Fibroblast of mammary gland (primary cell): Measurements from ENCODE around the gene MRPL21.

Source experiments
- DNase-seq: peaks from one replicate; pipeline ENCODE4 v3.0.0-alpha.2; 2010; ENCODE audit warnings: low read depth
- H3K4me3 ChIP-seq: 2 replicates; pipeline ENCODE4 v1.5.1; 2011; ENCODE audit warnings: low read depth, mild to moderate bottlenecking, low read length, moderate library complexity; ENCODE audit not compliant: control insufficient read depth
- TF ChIP-seq, protein P1 (sequence below): conservative IDR thresholded peaks from 2 replicates; pipeline ENCODE4 v1.5.1; 2011; ENCODE audit warnings: low read depth, low read length, inconsistent platforms; ENCODE audit not compliant: control insufficient read depth, insufficient read depth

MRPL21 gene

GRCh38 chr11:68932358-68932757 lies 28.7 kb upstream of the MRPL21 start:
- TF ChIP-seq, protein P1, sequence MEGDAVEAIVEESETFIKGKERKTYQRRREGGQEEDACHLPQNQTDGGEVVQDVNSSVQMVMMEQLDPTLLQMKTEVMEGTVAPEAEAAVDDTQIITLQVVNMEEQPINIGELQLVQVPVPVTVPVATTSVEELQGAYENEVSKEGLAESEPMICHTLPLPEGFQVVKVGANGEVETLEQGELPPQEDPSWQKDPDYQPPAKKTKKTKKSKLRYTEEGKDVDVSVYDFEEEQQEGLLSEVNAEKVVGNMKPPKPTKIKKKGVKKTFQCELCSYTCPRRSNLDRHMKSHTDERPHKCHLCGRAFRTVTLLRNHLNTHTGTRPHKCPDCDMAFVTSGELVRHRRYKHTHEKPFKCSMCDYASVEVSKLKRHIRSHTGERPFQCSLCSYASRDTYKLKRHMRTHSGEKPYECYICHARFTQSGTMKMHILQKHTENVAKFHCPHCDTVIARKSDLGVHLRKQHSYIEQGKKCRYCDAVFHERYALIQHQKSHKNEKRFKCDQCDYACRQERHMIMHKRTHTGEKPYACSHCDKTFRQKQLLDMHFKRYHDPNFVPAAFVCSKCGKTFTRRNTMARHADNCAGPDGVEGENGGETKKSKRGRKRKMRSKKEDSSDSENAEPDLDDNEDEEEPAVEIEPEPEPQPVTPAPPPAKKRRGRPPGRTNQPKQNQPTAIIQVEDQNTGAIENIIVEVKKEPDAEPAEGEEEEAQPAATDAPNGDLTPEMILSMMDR, result no peak
- DNase-seq, result no peak
- H3K4me3 ChIP-seq, result no peak overlapping the region

- no peak for DNase-seq
- TF ChIP-seq, protein P1, result no peak
- H3K4me3 ChIP-seq, result no peak overlapping the region
Measured at GRCh38 chr11:68931911-68932310, 28.3 kb upstream of the MRPL21 start.

- DNase-seq, result no peak
- TF ChIP-seq, protein P1, result no peak
- no peak overlapping the region for H3K4me3 ChIP-seq
Measured at GRCh38 chr11:68930991-68931855, 27.6 kb upstream of the MRPL21 start.

- DNase-seq, result no peak
- no peak overlapping the region for H3K4me3 ChIP-seq
- TF ChIP-seq, protein P1, result no peak
Measured at GRCh38 chr11:68929706-68930570, 26.3 kb upstream of the MRPL21 start.

- no peak for DNase-seq
- TF ChIP-seq, protein P1, result no peak
- H3K4me3 ChIP-seq, result no peak overlapping the region
Measured at GRCh38 chr11:68929135-68929534, 25.5 kb upstream of the MRPL21 start.

GRCh38 chr11:68928136-68928880 lies 24.7 kb upstream of the MRPL21 start:
- no peak overlapping the region for H3K4me3 ChIP-seq
- no peak for DNase-seq
- TF ChIP-seq, protein P1, result no peak
